ENCODE results near the gene RNF214.

GRCh38 chr11:117273550-117274289 is 41.2 kb downstream of the RNF214 start:
- TF ChIP-seq POLR2A (IDR thresholded peaks at IDR 0.05; ENCODE audit: low read length): no peak
- no peak for TF ChIP-seq GATA1 (IDR thresholded peaks at IDR 0.05; ENCODE audit: low read depth, low read length)
